Heart left ventricle (tissue), 16 donors: ENCODE measurements around the gene PARD6G. TPM values are rescaled to one million over a fixed set of nuclear protein-coding genes. Genes with fewer than 3 reads are reported as not detected.

ENCODE experiments used
- ATAC-seq, 4 donors: fragments of 200-7000 bp; cut with Tn5 transposase; one replicate each; pipeline ENCODE4 v1.9.1; 2020 to 2022; ENCODE audit warnings: moderate library complexity in 4 of 4, mild to moderate bottlenecking in 3 of 4, moderate number of reproducible peaks in 1 of 4
- DNase-seq, 5 donors: peaks; one replicate each; pipeline ENCODE4 v3.0.0-alpha.2; 2020
- H3K27ac ChIP-seq, 12 donors: fragments of 200-600 bp; sonication (generic) in 4 of 12; one replicate each; pipeline versions ENCODE4 v1.5.0 to v1.8.0; 2016 to 2022; ENCODE audit warnings: mild to moderate bottlenecking in 2 of 12
- H3K27me3 ChIP-seq, 9 donors: fragments of 200-600 bp; sonication (generic) in 2 of 9; one replicate each; pipeline versions ENCODE4 v1.5.1 to v1.8.0; 2016 to 2022; ENCODE audit warnings: mild to moderate bottlenecking in 3 of 9
- H3K36me3 ChIP-seq, 9 donors: fragments of 200-600 bp; sonication (generic) in 2 of 9; one replicate each; pipeline versions ENCODE4 v1.5.0 to v1.8.0; 2018 to 2022; ENCODE audit warnings: mild to moderate bottlenecking in 2 of 9
- H3K4me1 ChIP-seq, 12 donors: fragments of 200-600 bp; sonication (generic) in 4 of 12; one replicate each; pipeline versions ENCODE4 v1.5.0 to v1.8.0; 2016 to 2022; ENCODE audit warnings: mild to moderate bottlenecking in 3 of 12
- H3K4me3 ChIP-seq, 12 donors: fragments of 200-600 bp; sonication (generic) in 4 of 12; one replicate each; pipeline versions ENCODE4 v1.5.0 to v1.8.0; 2017 to 2022; ENCODE audit warnings: mild to moderate bottlenecking in 9 of 12, moderate library complexity in 4 of 12
- H3K9me3 ChIP-seq, 12 donors: fragments of 200-600 bp; sonication (generic) in 4 of 12; one replicate each; pipeline versions ENCODE4 v1.5.0 to v1.8.0; 2016 to 2022; ENCODE audit warnings: mild to moderate bottlenecking in 1 of 12
- POLR2A ChIP-seq, 2 donors: fragments of 450-650 bp; IDR thresholded peaks; one replicate each; pipeline ENCODE4 v1.6.1; 2017; ENCODE audit warnings: antibody characterized with exemption in 2 of 2, mild to moderate bottlenecking in 2 of 2, moderate library complexity in 2 of 2
- WGBS, 4 donors: extraction: QIAGEN DNeasy Blood & Tissue Kit in 2 of 4; methylation state at CpG; one replicate each; pipeline versions ENCODE4 v1.1.5 to v1.1.7; 2013 to 2018; 5-methylcytosine and 5-hydroxymethylcytosine counted together
- intact Hi-C, 10 donors: fragments of 100-400 bp; cut with DNase I; formaldehyde crosslinking; loops; one replicate each; pipeline versions ENCODE4 v1.11.1 to v1.14.2; 2022
- polyA plus RNA-seq, 2 donors: library from polyadenylated mRNA; stranded (reverse); fragments of 200-250 nt; gene quantifications; one replicate each; pipeline ENCODE4 v1.2.3, GENCODE V29; 2013
- total RNA-seq, 9 donors: library from RNA; depleted of rRNA in 2 of 9; stranded (reverse); fragments of >200 nt in 2 of 9; fragmentation: NEBNext Ultra II Directional in 3 of 9; extraction: Animal tissue kit (Norgen Biotek cat#: 25700) in 3 of 9; gene quantifications; one replicate each; pipeline versions ENCODE4 v1.1.0 to v1.2.4, GENCODE V29; 2016 to 2023
- TF ChIP-seq, protein P1 (sequence below), 12 donors: fragments of 200-600 bp; sonication (generic) in 4 of 12; IDR thresholded peaks; one replicate each; pipeline versions ENCODE4 v1.5.0 to v1.8.0; 2018 to 2022; ENCODE audit warnings: antibody characterized with exemption in 12 of 12, mild to moderate bottlenecking in 5 of 12
- donor health status: ischemic (EF 13 %, LVEDD 7.1; RV severe dilation, severe dysfunction).
- donor health status: healthy with polysubstance abuse.
- donor health status: DM: no; HTN: yes; CAD: no.
- donor health status: DM: no; HTN: no; CAD: no.
- donor health status: ischemic (EF 25% LVEDD 6.9; RV normal size, moderate dysfunction).
- donor health status: ischemic (EF 25% LVEDD 5.7; RV mildly dilated, moderate dysfunction).
- donor health status: healthy.
- donor health status: DM: yes; HTN: yes; CAD: no.
- donor health status: ischemic (EF 35%, LVEDD 5.7; RV mildly dilated, moderate dysfunction).
- donor health status: nonischemic (EF 11% LVEDD 7.7; RV severe dilation, severe dysfunction).
- donor health status: DM: yes; HTN: yes; CAD: no.
- donor health status: PGD.
- donor health status: ischemic (EF 29% LVEDD 5.4; RV normal size, mild dysfunction).
- donor health status: nonischemic (EF 23%, LVEDD 6.1; RV moderate dilation, normal function).

Gene PARD6G
- total and polyA plus RNA-seq, 11 donors = 0.69 to 4.2 (median 2.2) TPM

DNA sequence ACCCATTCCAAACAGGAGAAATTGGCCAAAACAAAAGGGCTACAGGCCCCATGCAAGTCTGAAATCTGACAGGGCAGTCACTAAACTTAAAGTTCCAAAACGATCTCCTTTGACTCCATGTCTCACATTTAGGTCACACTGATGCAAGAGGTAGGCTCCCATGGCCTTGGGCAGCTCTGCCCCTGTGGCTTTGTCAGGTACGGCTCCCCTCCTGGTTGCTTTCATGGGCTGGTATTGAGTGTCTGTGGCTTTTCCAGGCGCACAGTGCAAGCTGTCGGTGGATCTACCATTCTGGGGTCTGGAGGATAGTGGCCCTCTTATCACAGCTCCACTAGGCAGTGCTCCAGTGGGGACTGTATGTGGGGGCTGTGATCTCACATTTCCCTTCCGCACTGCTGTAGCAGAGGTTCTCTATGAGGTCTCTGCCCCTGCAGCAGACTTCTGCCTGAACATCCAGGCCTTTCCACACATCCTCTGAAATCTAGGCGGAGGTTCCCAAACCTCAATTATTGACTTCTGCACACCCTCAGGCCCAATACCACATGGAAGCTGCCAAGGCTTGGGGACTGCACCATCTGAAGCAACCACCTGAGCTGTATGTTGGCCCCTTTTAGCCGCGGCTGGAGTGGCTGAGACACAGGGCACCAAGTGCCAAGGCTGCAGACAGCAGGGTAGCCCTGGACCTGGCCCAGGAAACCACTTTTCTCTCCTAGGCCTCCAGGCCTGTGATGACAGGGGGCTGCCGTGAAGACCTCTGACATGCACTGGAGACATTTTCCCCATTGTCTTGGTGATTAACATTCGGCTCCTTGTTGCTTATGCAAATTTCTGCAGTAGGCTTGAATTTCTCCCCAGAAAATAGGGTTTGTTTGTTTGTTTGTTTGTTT is 28.7 kb downstream of the PARD6G start:
- no peak for DNase-seq
- 92 to 95% (median 93%) methylated on average over 10 of the region's 10 CpGs for WGBS, 4 donors
- Histone ChIP-seq H3K4me1 (no peaks in the 10 kb centered on the region), H3K27me3 (no peaks in the 10 kb centered on the region), H3K9me3 (peaks cover 0 to 27% (median 0%) of the 10 kb centered on the region in 12 donors), H3K4me3 (no peak overlapping the region), H3K36me3 (no peaks in the 10 kb centered on the region), H3K27ac (no peak overlapping the region)
- no peak for ATAC-seq
- TF ChIP-seq, protein P1, sequence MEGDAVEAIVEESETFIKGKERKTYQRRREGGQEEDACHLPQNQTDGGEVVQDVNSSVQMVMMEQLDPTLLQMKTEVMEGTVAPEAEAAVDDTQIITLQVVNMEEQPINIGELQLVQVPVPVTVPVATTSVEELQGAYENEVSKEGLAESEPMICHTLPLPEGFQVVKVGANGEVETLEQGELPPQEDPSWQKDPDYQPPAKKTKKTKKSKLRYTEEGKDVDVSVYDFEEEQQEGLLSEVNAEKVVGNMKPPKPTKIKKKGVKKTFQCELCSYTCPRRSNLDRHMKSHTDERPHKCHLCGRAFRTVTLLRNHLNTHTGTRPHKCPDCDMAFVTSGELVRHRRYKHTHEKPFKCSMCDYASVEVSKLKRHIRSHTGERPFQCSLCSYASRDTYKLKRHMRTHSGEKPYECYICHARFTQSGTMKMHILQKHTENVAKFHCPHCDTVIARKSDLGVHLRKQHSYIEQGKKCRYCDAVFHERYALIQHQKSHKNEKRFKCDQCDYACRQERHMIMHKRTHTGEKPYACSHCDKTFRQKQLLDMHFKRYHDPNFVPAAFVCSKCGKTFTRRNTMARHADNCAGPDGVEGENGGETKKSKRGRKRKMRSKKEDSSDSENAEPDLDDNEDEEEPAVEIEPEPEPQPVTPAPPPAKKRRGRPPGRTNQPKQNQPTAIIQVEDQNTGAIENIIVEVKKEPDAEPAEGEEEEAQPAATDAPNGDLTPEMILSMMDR (IDR thresholded peaks at IDR 0.05) = no peak
- TF ChIP-seq POLR2A (IDR thresholded peaks at IDR 0.05) = no peak
- intact Hi-C loops = no loop called here

DNA sequence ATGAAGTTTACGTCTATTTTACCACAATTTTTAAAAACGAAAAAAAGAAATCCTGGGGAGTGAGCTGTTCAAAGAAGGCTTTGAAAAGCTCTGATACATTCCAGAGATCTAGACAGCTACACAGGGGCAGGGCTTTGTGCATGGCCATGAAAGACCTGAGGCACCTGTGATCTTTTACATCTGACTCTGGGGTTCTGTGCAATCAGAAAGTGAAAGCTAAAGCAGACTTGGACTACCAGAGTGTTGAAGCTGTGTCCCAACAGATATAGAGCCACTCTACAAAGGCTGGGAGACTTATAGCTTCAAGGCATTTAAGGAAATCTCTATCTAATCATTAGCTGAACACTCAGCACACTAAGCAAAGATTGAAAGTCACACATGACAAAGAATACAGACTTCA is 34.1 kb downstream of the PARD6G start:
- H3K27ac ChIP-seq = no peak overlapping the region
- intact Hi-C loops = no loop called here
- DNase-seq = no peak
- no peaks in the 10 kb centered on the region for H3K4me1 ChIP-seq
- H3K4me3 ChIP-seq = no peak overlapping the region
- no peaks in the 10 kb centered on the region for H3K27me3 ChIP-seq
- H3K9me3 ChIP-seq = peaks cover 0 to 18% (median 0%) of the 10 kb centered on the region in 12 donors
- ATAC-seq = no peak
- 72 to 78% (median 75%) methylated on average over 2 of the region's 2 CpGs for WGBS, 4 donors
- no peaks in the 10 kb centered on the region for H3K36me3 ChIP-seq
- TF ChIP-seq POLR2A (IDR thresholded peaks at IDR 0.05) = no peak

DNA sequence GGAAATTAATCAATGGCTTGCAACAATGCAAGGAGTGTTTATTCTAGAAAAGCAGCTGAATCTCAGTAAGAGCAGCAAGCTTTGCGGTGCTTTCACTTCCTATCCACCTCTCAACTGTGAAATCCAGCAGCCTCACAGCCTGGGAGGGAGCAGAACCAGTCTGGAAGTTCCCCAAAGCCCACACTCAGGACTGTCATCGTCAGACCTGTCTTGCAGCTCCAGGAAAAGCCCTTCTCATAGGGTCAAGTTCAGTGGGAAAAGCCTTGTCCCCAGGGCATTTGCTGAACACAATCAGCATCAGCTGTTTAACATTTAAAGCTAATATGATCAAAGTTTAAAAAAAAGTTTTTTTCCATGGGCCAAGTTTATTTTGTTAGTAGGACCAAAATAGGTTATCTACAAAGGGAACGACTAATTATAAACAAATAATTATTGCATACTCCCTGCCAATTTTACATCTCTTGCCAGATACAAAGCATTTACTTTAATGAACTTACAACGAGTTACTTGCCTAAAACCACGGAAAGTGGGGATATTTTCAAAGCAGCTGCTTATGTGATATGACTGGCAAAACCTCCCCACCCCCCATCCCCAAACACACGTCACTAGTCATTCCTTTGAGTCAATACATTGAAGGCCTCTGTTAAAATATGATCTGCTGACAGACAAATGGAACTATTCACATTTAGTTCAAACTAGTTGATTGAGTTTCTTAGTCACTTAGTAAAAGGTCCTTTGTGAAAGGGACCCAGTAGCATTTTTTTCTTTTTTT is 36.8 kb downstream of the PARD6G start:
- WGBS, 4 donors = 42 to 47% (median 46%) methylated on average over 6 of the region's 6 CpGs
- Histone ChIP-seq H3K4me1 (no peaks in the 10 kb centered on the region), H3K27me3 (peaks cover 0 to under 1% (median 0%) of the 10 kb centered on the region in 9 donors), H3K9me3 (peaks cover 0 to 16% (median 0%) of the 10 kb centered on the region in 12 donors), H3K4me3 (no peak overlapping the region), H3K27ac (no peak overlapping the region), H3K36me3 (no peaks in the 10 kb centered on the region)
- DNase-seq = no peak
- intact Hi-C loops = no loop called here
- ATAC-seq = no peak
- TF ChIP-seq, protein P1 (IDR thresholded peaks at IDR 0.05) = no peak
- no peak for TF ChIP-seq POLR2A (IDR thresholded peaks at IDR 0.05)

DNA sequence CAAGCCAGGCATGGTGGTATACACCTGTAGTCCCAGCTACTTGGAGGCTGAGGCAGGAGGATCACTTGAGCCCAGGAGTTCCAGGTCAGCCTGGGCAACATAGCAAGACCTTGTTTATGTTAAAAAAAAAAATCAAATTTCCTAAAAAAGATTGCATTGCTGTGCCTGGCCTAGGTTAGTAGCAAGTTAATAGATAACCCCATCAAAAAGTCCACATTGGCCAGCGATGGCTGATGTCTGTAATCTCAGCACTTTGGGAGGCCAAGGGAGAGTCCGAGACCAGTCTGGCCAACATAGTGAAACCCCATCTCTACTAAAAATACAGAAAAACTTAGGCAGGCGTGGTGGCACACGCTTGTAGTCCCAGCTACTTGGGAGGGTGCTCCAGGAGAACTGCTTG is 38.7 kb downstream of the PARD6G start:
- H3K36me3 ChIP-seq = no peaks in the 10 kb centered on the region
- H3K4me1 ChIP-seq = no peaks in the 10 kb centered on the region
- intact Hi-C loops = no loop called here
- peaks cover 0 to 10% (median 0%) of the 10 kb centered on the region in 9 donors for H3K27me3 ChIP-seq
- WGBS, 4 donors = 87 to 97% (median 93%) methylated on average over 4 of the region's 4 CpGs
- no peak for ATAC-seq
- no peaks in the 10 kb centered on the region for H3K9me3 ChIP-seq
- no peak for TF ChIP-seq POLR2A (IDR thresholded peaks at IDR 0.05)
- TF ChIP-seq, protein P1 (IDR thresholded peaks at IDR 0.05) = no peak
- DNase-seq = no peak
- H3K27ac ChIP-seq = no peak overlapping the region
- H3K4me3 ChIP-seq = no peak overlapping the region
